IMR-90 (cell line): ENCODE data around the gene IFTAP.

Experiments
- CTCF ChIP-seq: conservative IDR thresholded peaks from 2 replicates; pipeline ENCODE4 v1.5.1; 2012; ENCODE audit warnings: mild to moderate bottlenecking, low read depth, low read length, improper control_type of control experiment
- MAFK ChIP-seq: IDR thresholded peaks from 2 replicates; pipeline ENCODE4 v1.6.1; 2012; ENCODE audit warnings: low read depth, low read length, improper control_type of control experiment
- MXI1 ChIP-seq: IDR thresholded peaks from 2 replicates; pipeline ENCODE4 v1.6.1; 2012; ENCODE audit warnings: low read depth, mild to moderate bottlenecking, low read length, moderate library complexity, borderline replicate concordance
- POLR2A ChIP-seq: IDR thresholded peaks from 2 replicates; pipeline ENCODE4 v1.6.1; 2012; ENCODE audit warnings: mild to moderate bottlenecking, low read depth, low read length
- RAD21 ChIP-seq: IDR thresholded peaks from 2 replicates; pipeline ENCODE4 v1.6.1; 2012; ENCODE audit warnings: low read length, improper control_type of control experiment
- RCOR1 ChIP-seq: IDR thresholded peaks from 2 replicates; pipeline ENCODE4 v1.6.1; 2012; ENCODE audit warnings: mild to moderate bottlenecking, low read length, improper control_type of control experiment; ENCODE audit not compliant: insufficient replicate concordance

DNA sequence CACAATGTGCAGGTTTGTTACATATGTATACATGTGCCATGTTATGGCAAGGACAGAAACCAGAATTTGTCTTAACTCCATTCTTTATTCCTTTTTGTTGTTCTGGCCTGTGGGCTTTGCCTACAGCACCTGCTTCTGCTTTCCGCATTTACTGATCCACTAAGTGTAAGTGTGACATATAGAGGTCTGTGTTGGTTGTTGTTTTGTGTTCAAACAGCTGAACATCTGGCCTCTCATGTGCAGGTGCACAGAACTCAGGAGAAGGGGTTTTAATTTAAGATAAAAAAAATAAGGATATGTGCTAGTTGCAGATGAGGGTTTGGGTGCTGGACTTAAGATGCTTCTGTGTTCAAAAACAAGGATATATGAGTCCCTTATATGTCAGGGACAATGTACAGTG lies 89.5 kb downstream of the IFTAP start:
- no peak for TF ChIP-seq RCOR1
- TF ChIP-seq CTCF = no peak
- no peak for TF ChIP-seq MAFK
- TF ChIP-seq RAD21 = no peak
- no peak for TF ChIP-seq MXI1
- no peak for TF ChIP-seq POLR2A
